GM19452 (cell line): Measurements from ENCODE around the gene BBS10.
"Not testable (repeated sequence)": the region's sequence is repeated elsewhere in the genome, so short reads cannot be mapped to it uniquely, and the experiment has no call there.

Experiments
- ATAC-seq: cut with Tn5 transposase; IDR thresholded peaks from one replicate; pipeline ENCODE4 v1.9.1; 2021; ENCODE audit not compliant: unreplicated experiment

Gene BBS10

DNA sequence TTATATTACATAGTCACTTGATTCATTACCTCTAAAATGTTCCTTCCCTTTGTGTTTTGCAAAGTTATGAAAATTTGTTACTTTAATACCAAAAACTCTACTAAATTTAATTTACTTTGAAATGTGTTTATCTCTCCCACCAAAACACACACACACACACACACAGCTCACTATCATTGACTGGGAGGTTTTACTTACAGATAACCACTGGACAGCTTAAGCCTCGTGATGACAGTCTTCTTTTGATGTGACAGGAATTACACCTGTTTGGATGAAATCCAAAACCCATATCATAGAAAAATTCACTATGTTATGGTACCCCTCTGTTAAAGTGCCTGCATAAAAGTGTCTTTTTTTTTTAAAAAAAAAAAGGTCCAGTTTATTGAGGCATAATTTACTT is 15.6 kb downstream of the BBS10 start:
- no peak for ATAC-seq

DNA sequence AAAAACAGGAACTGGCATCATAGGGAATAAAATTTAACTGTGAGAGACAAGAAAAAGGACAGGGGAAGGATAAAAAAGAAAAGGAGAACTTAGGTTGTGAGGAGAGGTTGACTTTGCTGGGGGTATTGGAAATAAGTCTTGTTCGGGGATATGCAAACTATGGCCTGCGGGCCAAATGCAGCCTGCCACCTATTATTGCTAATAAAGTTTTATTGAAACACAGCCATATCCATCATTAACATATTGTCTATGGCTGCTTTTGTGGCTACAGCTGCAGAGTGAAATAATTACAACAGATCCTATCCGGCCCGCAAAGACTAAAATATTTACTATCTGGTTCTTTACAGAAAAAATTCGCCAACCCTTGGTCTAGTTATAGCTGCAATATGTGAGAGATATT is 18.6 kb downstream of the BBS10 start:
- ATAC-seq = no peak

- no peak for ATAC-seq
Measured at GRCh38 chr12:76329159-76329558, 19.1 kb downstream of the BBS10 start.

GRCh38 chr12:76319595-76320319 is 28.5 kb downstream of the BBS10 start:
- not testable (repeated sequence) for ATAC-seq

DNA sequence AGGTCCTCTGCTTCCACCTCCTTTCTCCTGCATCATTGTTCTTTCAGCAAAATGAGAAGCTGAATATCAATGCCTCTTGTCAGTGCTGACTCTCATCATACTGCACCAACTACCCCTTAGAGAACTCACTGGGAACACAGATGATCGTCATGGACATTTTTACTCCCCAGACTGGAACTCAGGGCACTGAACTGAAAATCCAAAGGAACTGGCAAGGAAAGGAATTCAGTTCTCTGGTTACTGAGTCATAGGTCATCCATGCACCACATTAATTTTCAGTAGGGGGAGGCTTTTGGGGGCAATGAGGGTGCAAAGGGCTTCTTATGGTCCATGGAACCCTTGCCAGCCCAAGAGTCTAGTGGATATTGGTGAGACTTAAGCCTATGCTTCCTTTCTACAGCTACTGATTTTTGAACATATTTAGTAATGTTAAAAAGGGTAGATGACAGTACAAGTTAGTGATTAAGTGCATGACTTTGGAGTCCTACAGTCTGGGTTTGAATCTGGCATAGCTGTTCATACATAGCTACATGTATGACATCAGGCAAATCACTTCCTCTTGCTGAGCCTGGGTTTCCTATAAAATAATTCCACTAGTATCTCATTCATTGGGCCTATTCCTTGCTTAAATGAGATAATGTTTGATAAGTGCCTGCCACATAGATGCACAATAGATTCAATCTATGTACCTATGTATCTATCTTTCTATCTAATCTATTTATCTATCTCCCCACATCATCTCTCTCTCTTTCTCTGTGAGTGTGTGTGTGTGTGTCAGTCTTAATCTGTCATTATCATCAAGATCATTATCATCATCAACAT is 29.2 kb downstream of the BBS10 start:
- no peak for ATAC-seq

- ATAC-seq = no peak
Measured at GRCh38 chr12:76317976-76318375, 30.2 kb downstream of the BBS10 start.

DNA sequence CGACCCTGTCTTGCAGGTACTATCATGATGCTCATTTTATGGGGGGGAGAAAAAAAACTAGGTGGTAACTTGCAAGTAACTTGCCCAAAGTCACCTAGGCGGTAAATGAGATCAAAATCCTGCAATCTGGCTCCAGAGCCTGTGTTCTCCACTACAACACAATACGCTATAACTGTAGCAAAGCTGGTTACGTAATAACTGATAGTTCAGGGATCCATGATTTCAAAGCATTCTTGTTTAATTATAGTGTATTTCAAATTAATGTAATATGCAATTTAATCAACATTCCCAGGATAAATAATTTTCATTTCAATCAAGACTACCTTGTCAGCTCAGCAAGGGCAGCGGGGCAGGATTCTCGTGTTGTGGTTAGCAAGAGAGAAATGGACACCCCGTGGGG is 31.7 kb downstream of the BBS10 start:
- no peak for ATAC-seq

- ATAC-seq = no peak
Measured at GRCh38 chr12:76313299-76313698, 34.9 kb downstream of the BBS10 start.

GRCh38 chr12:76312315-76312714 is 35.9 kb downstream of the BBS10 start:
- ATAC-seq = no peak

DNA sequence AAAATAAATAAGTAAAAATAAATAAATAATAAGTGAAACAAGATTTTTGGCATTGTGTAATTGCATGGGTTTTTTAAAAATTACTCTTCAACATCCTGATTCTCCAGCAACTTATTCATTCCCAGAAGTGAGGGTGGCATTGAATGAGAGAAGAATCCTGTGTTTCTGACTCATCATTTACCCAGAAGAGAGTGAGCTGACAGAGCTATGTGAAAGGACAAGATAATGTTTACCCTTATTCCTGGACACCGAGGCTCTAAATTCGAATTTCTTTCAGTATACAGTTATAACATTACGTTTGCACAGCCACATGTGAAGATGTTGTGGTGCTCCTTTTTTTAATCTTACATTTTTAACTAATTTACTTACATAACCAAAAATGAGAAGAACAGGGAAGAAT is 36.4 kb downstream of the BBS10 start:
- no peak for ATAC-seq

- ATAC-seq = no peak
Measured at GRCh38 chr12:76310110-76310509, 38.1 kb downstream of the BBS10 start.

- ATAC-seq = no peak
Measured at GRCh38 chr12:76308866-76309265, 39.3 kb downstream of the BBS10 start.

- no peak for ATAC-seq
Measured at GRCh38 chr12:76307083-76307482, 41.1 kb downstream of the BBS10 start.

GRCh38 chr12:76303989-76304460 is 44.2 kb downstream of the BBS10 start:
- ATAC-seq = no peak

DNA sequence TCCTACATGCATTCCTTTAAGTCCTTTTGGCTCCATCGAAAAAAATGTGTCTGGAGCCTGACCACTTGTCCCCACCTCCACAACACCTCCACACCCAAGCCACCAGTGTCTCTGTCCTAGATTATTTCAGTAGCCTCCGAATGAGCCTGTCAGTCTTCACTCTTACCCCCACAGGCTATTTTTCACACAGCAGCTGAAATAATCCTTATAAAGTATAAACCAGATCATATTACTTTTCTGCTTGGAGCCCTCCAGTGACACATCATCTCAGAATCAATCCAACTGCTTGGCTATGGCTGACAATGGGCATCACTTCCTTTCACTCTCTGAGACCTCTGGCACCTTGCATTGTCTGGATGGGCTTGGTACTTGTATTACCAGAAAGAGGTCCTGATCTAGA is 44.9 kb downstream of the BBS10 start:
- ATAC-seq = no peak

DNA sequence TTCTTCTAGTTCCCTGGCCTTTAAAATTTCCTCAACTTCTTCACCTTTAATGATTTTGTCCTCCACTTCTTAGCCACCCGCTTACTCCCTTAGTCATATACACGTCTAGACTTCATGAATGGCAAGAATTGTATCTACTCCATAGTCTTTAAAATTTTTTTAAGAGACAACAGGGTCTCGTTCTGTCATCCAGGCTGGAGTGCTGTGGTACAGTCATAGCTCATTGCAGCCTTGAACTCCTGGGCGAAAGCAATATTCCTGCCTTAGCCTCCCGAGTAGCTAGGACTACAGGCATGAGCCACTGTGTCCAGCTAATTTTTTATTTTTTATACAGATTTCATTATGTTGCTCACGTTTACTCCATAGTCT is 47.9 kb downstream of the BBS10 start:
- no peak for ATAC-seq

DNA sequence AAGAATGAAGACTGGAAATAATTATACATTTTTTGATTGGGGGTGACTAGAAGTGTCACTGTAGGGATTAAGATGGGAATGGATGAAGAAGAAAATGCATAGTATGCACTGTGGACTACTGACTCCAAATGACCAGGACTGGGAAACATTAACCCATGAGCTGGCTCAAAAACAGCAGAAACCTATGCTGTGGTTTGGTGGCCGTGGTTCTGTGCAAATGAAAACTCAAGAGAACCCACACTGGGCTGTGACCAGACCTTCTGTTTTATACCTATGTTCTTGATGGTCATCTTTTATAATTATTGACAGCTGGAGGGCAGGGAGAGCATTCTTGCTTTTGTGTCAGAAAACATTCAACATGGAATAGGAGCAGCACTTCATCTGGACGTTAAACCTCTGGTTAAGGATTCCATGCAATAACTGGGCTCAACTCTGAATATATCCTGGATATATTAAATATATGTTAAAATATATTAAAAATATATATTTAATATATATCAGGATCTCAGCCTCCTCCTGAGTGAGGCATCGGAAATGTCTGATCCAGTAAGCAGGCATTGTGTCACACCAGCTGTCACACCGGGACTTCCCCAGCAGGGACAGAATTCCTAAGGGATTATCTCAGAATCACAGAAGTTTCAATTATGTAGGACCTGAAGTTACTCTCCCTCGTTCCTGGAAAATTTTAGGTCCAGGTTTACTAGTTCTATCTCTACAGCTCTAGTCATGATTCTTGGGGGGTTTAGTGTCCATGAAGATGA is 48.5 kb downstream of the BBS10 start:
- no peak for ATAC-seq
